Endothelial cell of umbilical vein (primary cell): Measurements from ENCODE around the gene RACGAP1. TPM values are rescaled to one million over a fixed set of nuclear protein-coding genes. Genes with fewer than 3 reads are reported as not detected.

Source experiments
- BruUV-seq: library from RNA; stranded (reverse); fragments of 400-500 nt; replicated peaks from 2 replicates; lab custom pipeline; 2021; lab: Mats Ljungman, UMichigan
- CTCF ChIA-PET: fragments of 300-600, 350-600 bp; sonication (Branson Sonifier 250); formaldehyde crosslinking; loops from one replicate; lab custom pipeline; 2021; ENCODE audit warnings: antibody characterized with exemption, inconsistent platforms; lab: Charles Lee
- POLR2A ChIA-PET: fragments of 300-600, 350-600 bp; sonication (Branson Sonifier 250); formaldehyde crosslinking; loops from one replicate; lab custom pipeline; 2021; ENCODE audit warnings: antibody characterized with exemption, inconsistent platforms; lab: Charles Lee
- DNase-seq: peaks from one replicate; pipeline ENCODE4 v3.0.0-alpha.2; 2011; ENCODE audit warnings: low read depth, low spot score
- FAIRE-seq: peaks from 2 replicates; lab custom pipeline; 2011; peaks lifted over from hg19 to GRCh38; lab: Jason Lieb, UNC
- H2AFZ ChIP-seq: 2 replicates; pipeline ENCODE4 v1.6.0; 2012; ENCODE audit warnings: low read depth, low read length, control low read depth, inconsistent platforms
- H3K27ac ChIP-seq: 2 replicates; pipeline ENCODE4 v1.5.1; 2011; ENCODE audit warnings: low read depth, mild to moderate bottlenecking, control low read depth, low read length, moderate library complexity; ENCODE audit not compliant: insufficient read depth
- H3K27me3 ChIP-seq, 2 experiments: 2 replicates each; pipeline versions ENCODE4 v1.6.0 to v1.6.1; 2011; ENCODE audit warnings: low read length in 2 of 2, mixed read lengths in 1 of 2; ENCODE audit not compliant: control insufficient read depth in 2 of 2, insufficient read depth in 2 of 2
- H3K36me3 ChIP-seq, 2 experiments: 2 replicates in 1 of 2; 3 replicates in 1 of 2; pipeline ENCODE4 v1.5.1; 2011; ENCODE audit warnings: low read length in 2 of 2, mild to moderate bottlenecking in 1 of 2, moderate library complexity in 1 of 2; ENCODE audit not compliant: control insufficient read depth in 2 of 2, insufficient read depth in 2 of 2; ENCODE audit errors: extremely low read depth in 1 of 2
- H3K4me1 ChIP-seq: 3 replicates; pipeline ENCODE4 v1.5.1; 2011; ENCODE audit warnings: mild to moderate bottlenecking, low read length; ENCODE audit not compliant: control insufficient read depth, insufficient read depth; ENCODE audit errors: extremely low read depth
- H3K4me2 ChIP-seq: 2 replicates; pipeline ENCODE4 v1.6.1; 2011; ENCODE audit warnings: low read length, control low read depth, mixed read lengths; ENCODE audit not compliant: insufficient read depth
- H3K4me3 ChIP-seq, 3 experiments: fragments of 200-600 bp in 1 of 3; sonication (generic), shearing (Covaris generic) in 1 of 3; replicated peaks in 1 of 3; 2 replicates each; pipeline ENCODE4 v1.5.1; 2011 to 2016; ENCODE audit warnings: control low read depth in 3 of 3, low read length in 3 of 3, mild to moderate bottlenecking in 2 of 3, inconsistent platforms in 1 of 3, low read depth in 1 of 3, moderate library complexity in 1 of 3; ENCODE audit not compliant: insufficient read depth in 1 of 3
- H3K79me2 ChIP-seq: 2 replicates; pipeline ENCODE4 v1.6.0; 2012; ENCODE audit warnings: low read length, inconsistent platforms; ENCODE audit not compliant: control insufficient read depth, insufficient read depth
- H3K9ac ChIP-seq: replicated peaks from 2 replicates; pipeline ENCODE3; 2011; ENCODE audit warnings: low read length, control low read depth; ENCODE audit not compliant: insufficient read depth; ENCODE audit errors: extremely low read depth
- H3K9me1 ChIP-seq: replicated peaks from 3 replicates; pipeline ENCODE4 v1.6.0; 2011; ENCODE audit warnings: mild to moderate bottlenecking, low read length; ENCODE audit not compliant: control insufficient read depth, insufficient read depth; ENCODE audit errors: extremely low read depth
- H3K9me3 ChIP-seq: replicated peaks from 2 replicates; pipeline ENCODE4 v1.5.1; 2012; ENCODE audit warnings: low read length, inconsistent platforms; ENCODE audit not compliant: control insufficient read depth, insufficient read depth
- H4K20me1 ChIP-seq: replicated peaks from 2 replicates; pipeline ENCODE3; 2011; ENCODE audit warnings: mild to moderate bottlenecking, low read length; ENCODE audit not compliant: control insufficient read depth, insufficient read depth; ENCODE audit errors: extremely low read depth
- EZH2 ChIP-seq: IDR thresholded peaks from 2 replicates; pipeline ENCODE4 v1.6.1; 2012; ENCODE audit warnings: borderline replicate concordance, low read depth, mild to moderate bottlenecking, moderate library complexity, low read length, inconsistent platforms; ENCODE audit not compliant: severe bottlenecking
- FOS ChIP-seq: IDR thresholded peaks from 2 replicates; pipeline ENCODE4 v1.6.1; 2011; ENCODE audit warnings: mild to moderate bottlenecking, low read length, moderate library complexity, borderline replicate concordance; ENCODE audit not compliant: insufficient read depth
- GATA2 ChIP-seq: IDR thresholded peaks from 2 replicates; pipeline ENCODE4 v1.7.0; 2011; ENCODE audit warnings: low read depth, mild to moderate bottlenecking, moderate library complexity, mixed read lengths, low read length; ENCODE audit not compliant: insufficient read length, insufficient read depth
- JUN ChIP-seq: IDR thresholded peaks from 2 replicates; pipeline ENCODE4 v1.6.1; 2011; ENCODE audit warnings: borderline replicate concordance, low read depth; ENCODE audit not compliant: insufficient read length, insufficient read depth
- MAX ChIP-seq: IDR thresholded peaks from 2 replicates; pipeline ENCODE4 v1.6.1; 2011; ENCODE audit not compliant: insufficient read depth, insufficient read length
- MYC ChIP-seq: IDR thresholded peaks from one replicate; pipeline ENCODE4 v1.6.1; 2011; ENCODE audit warnings: mild to moderate bottlenecking, low read depth, low read length
- POLR2A ChIP-seq: IDR thresholded peaks from 2 replicates; pipeline ENCODE4 v1.6.1; 2012; ENCODE audit warnings: low read depth, mild to moderate bottlenecking, control low read depth, low read length
- POLR2AphosphoS5 ChIP-seq: IDR thresholded peaks from 2 replicates; pipeline ENCODE4 v1.6.1; 2012; ENCODE audit warnings: low read depth, mild to moderate bottlenecking, control low read depth, low read length, moderate library complexity; ENCODE audit not compliant: insufficient read depth
- dilution Hi-C: fragments of 300-500 bp; cut with MboI; formaldehyde crosslinking; loops from one replicate; pipeline ENCODE4 v1.15.0; 2019; ENCODE audit warnings: low sequenced_read_pairs; ENCODE audit not compliant: extremely low pct_ligation_motif_present
- intact Hi-C: fragments of 100-400 bp; cut with micrococcal nuclease; formaldehyde crosslinking; loops from one replicate; pipeline ENCODE4 v1.10.0; 2022
- polyA plus RNA-seq, 4 experiments: library from polyadenylated mRNA; depleted of rRNA in 3 of 4; stranded (reverse) in 3 of 4; unstranded in 1 of 4; fragments of >200 nt; gene quantifications; 2 replicates each; pipeline versions ENCODE4 v1.2.1 to v1.2.3, GENCODE V29; 2011 to 2012; ENCODE audit warnings: missing spikeins in 1 of 4
- total RNA-seq: library from RNA; stranded (reverse); gene quantifications from 2 replicates; pipeline ENCODE4 v1.2.3, GENCODE V29; 2021
- TF ChIP-seq, protein P1 (sequence below), 2 donors: IDR thresholded peaks; 1 replicate in 1 of 2; 2 replicates in 1 of 2; pipeline ENCODE4 v1.5.1; 2011; ENCODE audit warnings: low read length in 2 of 2, mild to moderate bottlenecking in 2 of 2, moderate library complexity in 2 of 2, control low read depth in 1 of 2, inconsistent platforms in 1 of 2, low read depth in 1 of 2; ENCODE audit not compliant: insufficient read depth in 1 of 2; ENCODE audit errors: extremely low read depth in 1 of 2

RACGAP1 gene
- total and polyA plus RNA-seq, 2 donors (not counting 3 experiments of a cell fraction or from before 2014, with no cell fraction given), result 16.5 to 56.3 TPM

DNA sequence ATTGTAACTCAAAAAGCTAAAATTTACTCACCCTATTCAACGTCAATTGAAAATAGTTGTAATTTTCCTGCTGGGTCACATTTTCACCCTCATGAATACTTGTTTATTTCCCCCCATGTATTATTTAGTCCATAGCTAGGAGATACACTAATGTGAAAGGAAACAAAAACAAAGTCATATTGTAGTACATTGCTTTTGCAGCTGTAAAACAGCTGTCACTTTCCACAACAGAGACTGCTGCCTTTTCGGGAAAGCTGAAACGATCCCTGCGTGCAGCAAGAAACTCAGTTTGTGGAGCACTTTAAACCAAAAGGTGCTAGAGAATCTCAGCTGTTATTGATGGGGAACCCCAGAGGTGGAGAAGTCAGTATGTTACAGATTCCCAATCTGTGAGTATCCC lies 4.3 kb downstream of the RACGAP1 start:
- FAIRE-seq, result no peak
- Histone ChIP-seq H3K4me1 (peaks cover 16% of the 10 kb centered on the region), H3K27me3 (no peaks in the 10 kb centered on the region), H4K20me1 (no peaks in the 10 kb centered on the region), H3K4me2 (no peak overlapping the region), H3K27ac (no peak overlapping the region), H3K36me3 (no peaks in the 10 kb centered on the region), H3K9me3 (no peaks in the 10 kb centered on the region), H3K79me2 (peaks cover 88% of the 10 kb centered on the region), H3K9ac (no peak overlapping the region), H3K4me3 (no peak overlapping the region), H2AFZ (no peak overlapping the region), H3K9me1 (no peaks in the 10 kb centered on the region)
- no peak for DNase-seq
- BruUV-seq, result no TSS peak
- intact Hi-C loops (no loop called here), dilution Hi-C loops (no loop called here)
- POLR2A ChIA-PET, result interaction anchor here (0.6 kb wide), 1 partner anchor 193 kb away, joined by 3 read pairs; no protein-coding TSS in a partner anchor
- CTCF ChIA-PET, result interaction anchor here (0.8 to 1.7 kb wide), 7 partner anchors 9 to 152 kb away, joined by 3 to 6 read pairs (median 4); no protein-coding TSS in a partner anchor
- TF ChIP-seq, protein P1, sequence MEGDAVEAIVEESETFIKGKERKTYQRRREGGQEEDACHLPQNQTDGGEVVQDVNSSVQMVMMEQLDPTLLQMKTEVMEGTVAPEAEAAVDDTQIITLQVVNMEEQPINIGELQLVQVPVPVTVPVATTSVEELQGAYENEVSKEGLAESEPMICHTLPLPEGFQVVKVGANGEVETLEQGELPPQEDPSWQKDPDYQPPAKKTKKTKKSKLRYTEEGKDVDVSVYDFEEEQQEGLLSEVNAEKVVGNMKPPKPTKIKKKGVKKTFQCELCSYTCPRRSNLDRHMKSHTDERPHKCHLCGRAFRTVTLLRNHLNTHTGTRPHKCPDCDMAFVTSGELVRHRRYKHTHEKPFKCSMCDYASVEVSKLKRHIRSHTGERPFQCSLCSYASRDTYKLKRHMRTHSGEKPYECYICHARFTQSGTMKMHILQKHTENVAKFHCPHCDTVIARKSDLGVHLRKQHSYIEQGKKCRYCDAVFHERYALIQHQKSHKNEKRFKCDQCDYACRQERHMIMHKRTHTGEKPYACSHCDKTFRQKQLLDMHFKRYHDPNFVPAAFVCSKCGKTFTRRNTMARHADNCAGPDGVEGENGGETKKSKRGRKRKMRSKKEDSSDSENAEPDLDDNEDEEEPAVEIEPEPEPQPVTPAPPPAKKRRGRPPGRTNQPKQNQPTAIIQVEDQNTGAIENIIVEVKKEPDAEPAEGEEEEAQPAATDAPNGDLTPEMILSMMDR (IDR thresholded peaks at IDR 0.05; ENCODE audit: extremely low read depth in 1 of 2, insufficient read depth in 1 of 2, low read depth in 1 of 2, low read length in 2 of 2), result no peak
- TF ChIP-seq EZH2 (no peak), JUN (no peak), MAX (no peak), POLR2A (no peak), GATA2 (no peak), POLR2AphosphoS5 (no peak), MYC (no peak), FOS (no peak)
